DOHH2 (cell line): ENCODE measurements around the gene PITPNM3.

Experiments used
- H3F3A ChIP-seq: fragments of 200-600 bp; sonication (generic), shearing (Covaris generic); 2 replicates; pipeline ENCODE4 v1.6.0; 2016; ENCODE audit warnings: antibody characterized with exemption, mild to moderate bottlenecking; ENCODE audit not compliant: control insufficient read depth, insufficient read depth
- H3K27ac ChIP-seq: fragments of 200-600 bp; sonication (generic); 2 replicates; pipeline ENCODE4 v1.5.1; 2014; ENCODE audit warnings: low read depth, mild to moderate bottlenecking, low read length, moderate library complexity
- H3K27me3 ChIP-seq: fragments of 200-600 bp; sonication (generic); 2 replicates; pipeline ENCODE4 v1.6.1; 2014; ENCODE audit warnings: mild to moderate bottlenecking, low read length, mixed read lengths; ENCODE audit not compliant: control insufficient read depth
- H3K36me3 ChIP-seq: fragments of 200-600 bp; sonication (generic); 2 replicates; pipeline ENCODE4 v1.6.1; 2014; ENCODE audit warnings: mild to moderate bottlenecking, low read length, moderate library complexity, mixed read lengths; ENCODE audit not compliant: control insufficient read depth
- H3K4me1 ChIP-seq: fragments of 200-600 bp; sonication (generic); 2 replicates; pipeline ENCODE4 v1.6.1; 2014; ENCODE audit warnings: mild to moderate bottlenecking, low read length, mixed read lengths; ENCODE audit not compliant: control insufficient read depth
- H3K4me2 ChIP-seq: fragments of 200-600 bp; sonication (generic); 2 replicates; pipeline ENCODE4 v1.6.0; 2014; ENCODE audit warnings: mild to moderate bottlenecking, low read length, moderate library complexity
- H3K4me3 ChIP-seq: fragments of 200-600 bp; sonication (generic); 2 replicates; pipeline ENCODE4 v1.5.1; 2014; ENCODE audit warnings: mild to moderate bottlenecking, low read length, mixed read lengths
- H3K79me2 ChIP-seq: fragments of 200-600 bp; sonication (generic); 2 replicates; pipeline ENCODE4 v1.6.1; 2014; ENCODE audit warnings: mild to moderate bottlenecking, low read length, mixed read lengths; ENCODE audit not compliant: control insufficient read depth
- H3K9me2 ChIP-seq: fragments of 200-600 bp; sonication (generic); replicated peaks from 2 replicates; pipeline ENCODE4 v1.6.1; 2014; ENCODE audit warnings: mild to moderate bottlenecking, low read length, mixed read lengths; ENCODE audit not compliant: control insufficient read depth
- H3K9me3 ChIP-seq: fragments of 200-600 bp; sonication (generic); 2 replicates; pipeline ENCODE4 v1.6.1; 2014; ENCODE audit warnings: antibody characterized with exemption, low read length, mixed read lengths; ENCODE audit not compliant: control insufficient read depth, insufficient read depth
- H4K20me1 ChIP-seq: fragments of 200-600 bp; sonication (generic); 2 replicates; pipeline ENCODE4 v1.6.0; 2014; ENCODE audit warnings: low read depth, mild to moderate bottlenecking, antibody characterized with exemption, low read length, moderate library complexity; ENCODE audit not compliant: control insufficient read depth, insufficient read depth
- CTCF ChIP-seq: fragments of 200-600 bp; sonication (generic); IDR thresholded peaks from one replicate; pipeline ENCODE4 v1.5.1; 2014; ENCODE audit warnings: antibody characterized with exemption, mild to moderate bottlenecking, low read depth, low read length; ENCODE audit not compliant: poor library complexity, severe bottlenecking
- EZH2phosphoT487 ChIP-seq: fragments of 200-600 bp; sonication (generic); IDR thresholded peaks from 2 replicates; pipeline ENCODE4 v1.6.1; 2017; ENCODE audit warnings: borderline replicate concordance, mild to moderate bottlenecking, antibody characterized with exemption, low read length, moderate library complexity, mixed read lengths

Gene PITPNM3

GRCh38 chr17:6534846-6535514, 21.4 kb downstream of the PITPNM3 start:
- no peaks in the 10 kb centered on the region for H3K27me3 ChIP-seq
- no peak overlapping the region for H3K4me2 ChIP-seq
- no peaks in the 10 kb centered on the region for H3K9me2 ChIP-seq
- H3K27ac ChIP-seq: no peak overlapping the region
- no peaks in the 10 kb centered on the region for H4K20me1 ChIP-seq
- TF ChIP-seq CTCF (no peak), EZH2phosphoT487 (no peak)
- H3K4me1 ChIP-seq: no peaks in the 10 kb centered on the region
- no peak overlapping the region for H3K4me3 ChIP-seq
- H3K9me3 ChIP-seq: no peaks in the 10 kb centered on the region
- no peaks in the 10 kb centered on the region for H3K79me2 ChIP-seq
- H3F3A ChIP-seq: no peaks in the 10 kb centered on the region
- no peaks in the 10 kb centered on the region for H3K36me3 ChIP-seq

- H3F3A ChIP-seq: no peaks in the 10 kb centered on the region
- no peak for TF ChIP-seq CTCF
- TF ChIP-seq EZH2phosphoT487: no peak
- no peak overlapping the region for H3K27ac ChIP-seq
- H3K9me2 ChIP-seq: no peaks in the 10 kb centered on the region
- H3K27me3 ChIP-seq: no peaks in the 10 kb centered on the region
- H4K20me1 ChIP-seq: no peaks in the 10 kb centered on the region
- no peaks in the 10 kb centered on the region for H3K9me3 ChIP-seq
- H3K79me2 ChIP-seq: no peaks in the 10 kb centered on the region
- no peak overlapping the region for H3K4me3 ChIP-seq
- H3K4me2 ChIP-seq: no peak overlapping the region
- H3K4me1 ChIP-seq: no peaks in the 10 kb centered on the region
- H3K36me3 ChIP-seq: no peaks in the 10 kb centered on the region
These were observed 23.9 kb downstream of the PITPNM3 start for GRCh38 chr17:6532441-6532885.

GRCh38 chr17:6531575-6531974, 24.8 kb downstream of the PITPNM3 start:
- Histone ChIP-seq H3K27ac (no peak overlapping the region), H3K4me3 (no peak overlapping the region), H3K27me3 (no peaks in the 10 kb centered on the region), H3K36me3 (no peaks in the 10 kb centered on the region), H3K79me2 (no peaks in the 10 kb centered on the region), H3K4me2 (no peak overlapping the region), H3K4me1 (no peaks in the 10 kb centered on the region), H3K9me3 (no peaks in the 10 kb centered on the region), H3F3A (no peaks in the 10 kb centered on the region), H4K20me1 (no peaks in the 10 kb centered on the region), H3K9me2 (no peaks in the 10 kb centered on the region)
- TF ChIP-seq CTCF: no peak
- TF ChIP-seq EZH2phosphoT487: no peak
